Activated CD4-positive, alpha-beta T cell treated with anti-CD3 and anti-CD28 coated beads, Interleukin-2, Interleukin-4, amounts not matched to agents 100 ng/mL and 50 ng/mL, durations not matched to agents 16 hours and 8 hours (primary cell): ENCODE measurements around the gene WDR18.

ENCODE experiments used
- DNase-seq: peaks from one replicate; pipeline ENCODE4 v3.0.0-alpha.2; 2020; ENCODE audit warnings: low spot score

Gene WDR18

GRCh38 chr19:1008268-1009040 lies 24.3 kb downstream of the WDR18 start:
- DNase-seq: no peak

- no peak for DNase-seq
These were observed 25.2 kb downstream of the WDR18 start for GRCh38 chr19:1009041-1009980.

GRCh38 chr19:1009981-1010538 lies 25.9 kb downstream of the WDR18 start:
- DNase-seq: no peak

GRCh38 chr19:1010586-1011510 lies 26.7 kb downstream of the WDR18 start:
- no peak for DNase-seq

- DNase-seq: no peak
These were observed 27.7 kb downstream of the WDR18 start for GRCh38 chr19:1011831-1012333.

GRCh38 chr19:1012334-1012733 lies 28.2 kb downstream of the WDR18 start:
- no peak for DNase-seq

GRCh38 chr19:1013218-1013617 lies 29.1 kb downstream of the WDR18 start:
- no peak for DNase-seq

- no peak for DNase-seq
These were observed 30.3 kb downstream of the WDR18 start for GRCh38 chr19:1014161-1015060.

GRCh38 chr19:1015061-1015781 lies 31.1 kb downstream of the WDR18 start:
- DNase-seq: no peak

GRCh38 chr19:1015782-1016646 lies 31.9 kb downstream of the WDR18 start:
- no peak for DNase-seq

- DNase-seq: no peak
These were observed 32.5 kb downstream of the WDR18 start for GRCh38 chr19:1016647-1017114.

GRCh38 chr19:1017115-1017905 lies 33.2 kb downstream of the WDR18 start:
- no peak for DNase-seq

GRCh38 chr19:1017906-1018305 lies 33.8 kb downstream of the WDR18 start:
- DNase-seq: no peak

GRCh38 chr19:1018393-1018792 lies 34.2 kb downstream of the WDR18 start:
- no peak for DNase-seq

- no peak for DNase-seq
These were observed 34.9 kb downstream of the WDR18 start for GRCh38 chr19:1018932-1019615.

GRCh38 chr19:1019616-1019961 lies 35.4 kb downstream of the WDR18 start:
- no peak for DNase-seq
